DOHH2 (cell line): ENCODE data around the gene DPP7.

ENCODE experiments used
- H3F3A ChIP-seq: fragments of 200-600 bp; sonication (generic), shearing (Covaris generic); 2 replicates; pipeline ENCODE4 v1.6.0; 2016; ENCODE audit warnings: antibody characterized with exemption, mild to moderate bottlenecking; ENCODE audit not compliant: control insufficient read depth, insufficient read depth
- H3K27ac ChIP-seq: fragments of 200-600 bp; sonication (generic); 2 replicates; pipeline ENCODE4 v1.5.1; 2014; ENCODE audit warnings: low read depth, mild to moderate bottlenecking, low read length, moderate library complexity
- H3K27me3 ChIP-seq: fragments of 200-600 bp; sonication (generic); 2 replicates; pipeline ENCODE4 v1.6.1; 2014; ENCODE audit warnings: mild to moderate bottlenecking, low read length, mixed read lengths; ENCODE audit not compliant: control insufficient read depth
- H3K36me3 ChIP-seq: fragments of 200-600 bp; sonication (generic); 2 replicates; pipeline ENCODE4 v1.6.1; 2014; ENCODE audit warnings: mild to moderate bottlenecking, low read length, moderate library complexity, mixed read lengths; ENCODE audit not compliant: control insufficient read depth
- H3K4me1 ChIP-seq: fragments of 200-600 bp; sonication (generic); 2 replicates; pipeline ENCODE4 v1.6.1; 2014; ENCODE audit warnings: mild to moderate bottlenecking, low read length, mixed read lengths; ENCODE audit not compliant: control insufficient read depth
- H3K4me2 ChIP-seq: fragments of 200-600 bp; sonication (generic); 2 replicates; pipeline ENCODE4 v1.6.0; 2014; ENCODE audit warnings: mild to moderate bottlenecking, low read length, moderate library complexity
- H3K4me3 ChIP-seq: fragments of 200-600 bp; sonication (generic); 2 replicates; pipeline ENCODE4 v1.5.1; 2014; ENCODE audit warnings: mild to moderate bottlenecking, low read length, mixed read lengths
- H3K79me2 ChIP-seq: fragments of 200-600 bp; sonication (generic); 2 replicates; pipeline ENCODE4 v1.6.1; 2014; ENCODE audit warnings: mild to moderate bottlenecking, low read length, mixed read lengths; ENCODE audit not compliant: control insufficient read depth
- H3K9me2 ChIP-seq: fragments of 200-600 bp; sonication (generic); replicated peaks from 2 replicates; pipeline ENCODE4 v1.6.1; 2014; ENCODE audit warnings: mild to moderate bottlenecking, low read length, mixed read lengths; ENCODE audit not compliant: control insufficient read depth
- H3K9me3 ChIP-seq: fragments of 200-600 bp; sonication (generic); 2 replicates; pipeline ENCODE4 v1.6.1; 2014; ENCODE audit warnings: antibody characterized with exemption, low read length, mixed read lengths; ENCODE audit not compliant: control insufficient read depth, insufficient read depth
- H4K20me1 ChIP-seq: fragments of 200-600 bp; sonication (generic); 2 replicates; pipeline ENCODE4 v1.6.0; 2014; ENCODE audit warnings: low read depth, mild to moderate bottlenecking, antibody characterized with exemption, low read length, moderate library complexity; ENCODE audit not compliant: control insufficient read depth, insufficient read depth
- EZH2phosphoT487 ChIP-seq: fragments of 200-600 bp; sonication (generic); IDR thresholded peaks from 2 replicates; pipeline ENCODE4 v1.6.1; 2017; ENCODE audit warnings: borderline replicate concordance, mild to moderate bottlenecking, antibody characterized with exemption, low read length, moderate library complexity, mixed read lengths
- TF ChIP-seq, protein P1 (sequence below): fragments of 200-600 bp; sonication (generic); IDR thresholded peaks from one replicate; pipeline ENCODE4 v1.5.1; 2014; ENCODE audit warnings: antibody characterized with exemption, mild to moderate bottlenecking, low read depth, low read length; ENCODE audit not compliant: poor library complexity, severe bottlenecking

DPP7 gene

DNA sequence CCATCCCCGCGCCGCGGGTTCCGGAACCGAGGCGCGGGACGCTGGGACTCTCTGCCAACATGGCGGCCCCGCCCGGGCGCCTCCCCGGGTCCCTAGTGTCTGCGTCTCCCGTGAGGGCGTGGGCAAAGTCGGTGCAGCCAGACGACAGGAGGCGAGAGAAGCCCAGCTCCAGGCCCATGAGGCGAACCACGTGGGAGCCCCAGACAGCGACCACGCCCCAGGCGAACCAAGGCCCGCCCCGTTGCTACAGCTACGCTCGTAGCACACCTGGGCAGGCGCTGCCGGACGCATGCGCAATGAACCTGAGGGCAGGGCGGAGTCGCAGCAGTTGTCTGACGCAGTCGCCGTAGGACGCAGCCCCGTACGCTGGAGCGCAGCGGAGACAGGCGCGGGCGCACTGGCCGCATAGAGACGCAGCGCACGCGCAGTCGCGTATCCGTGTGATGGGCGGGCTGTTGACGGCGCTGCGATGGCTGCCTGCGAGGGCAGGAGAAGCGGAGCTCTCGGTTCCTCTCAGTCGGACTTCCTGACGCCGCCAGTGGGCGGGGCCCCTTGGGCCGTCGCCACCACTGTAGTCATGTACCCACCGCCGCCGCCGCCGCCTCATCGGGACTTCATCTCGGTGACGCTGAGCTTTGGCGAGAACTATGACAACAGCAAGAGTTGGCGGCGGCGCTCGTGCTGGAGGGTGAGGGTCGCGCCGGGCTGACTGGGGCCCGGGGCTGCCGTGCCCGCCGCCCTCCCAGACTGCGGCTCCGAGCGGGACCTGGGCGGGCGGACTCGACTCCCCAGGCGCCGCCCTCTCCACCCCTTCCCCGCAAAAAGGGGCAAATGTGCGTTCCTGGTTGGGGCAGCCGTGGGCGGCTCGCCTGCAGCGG lies 27.8 kb downstream of the DPP7 start, which contains the start of gene MAN1B1:
Gene MAN1B1, plus strand, starts transcription at position 455 of the 878 bp plus-strand sequence. Its CDS starts 15 bp downstream, at position 470.
- H3K9me3 ChIP-seq = no peaks in the 10 kb centered on the region
- no peaks in the 10 kb centered on the region for H3K27me3 ChIP-seq
- peak within 1 kb of the TSS; percentile 93 for H3K4me3 ChIP-seq
- H3K79me2 ChIP-seq = peaks cover 17% of the 10 kb centered on the region
- H3K4me2 ChIP-seq = peak within 1 kb of the TSS; percentile 99
- peaks cover 29% of the 10 kb centered on the region for H3K36me3 ChIP-seq
- H4K20me1 ChIP-seq = no peaks in the 10 kb centered on the region
- peaks cover 22% of the 10 kb centered on the region for H3K4me1 ChIP-seq
- peaks cover 3% of the 10 kb centered on the region; the same call in 1 of the 2 replicates for H3F3A ChIP-seq
- TF ChIP-seq EZH2phosphoT487 = no peak
- TF ChIP-seq, protein P1, sequence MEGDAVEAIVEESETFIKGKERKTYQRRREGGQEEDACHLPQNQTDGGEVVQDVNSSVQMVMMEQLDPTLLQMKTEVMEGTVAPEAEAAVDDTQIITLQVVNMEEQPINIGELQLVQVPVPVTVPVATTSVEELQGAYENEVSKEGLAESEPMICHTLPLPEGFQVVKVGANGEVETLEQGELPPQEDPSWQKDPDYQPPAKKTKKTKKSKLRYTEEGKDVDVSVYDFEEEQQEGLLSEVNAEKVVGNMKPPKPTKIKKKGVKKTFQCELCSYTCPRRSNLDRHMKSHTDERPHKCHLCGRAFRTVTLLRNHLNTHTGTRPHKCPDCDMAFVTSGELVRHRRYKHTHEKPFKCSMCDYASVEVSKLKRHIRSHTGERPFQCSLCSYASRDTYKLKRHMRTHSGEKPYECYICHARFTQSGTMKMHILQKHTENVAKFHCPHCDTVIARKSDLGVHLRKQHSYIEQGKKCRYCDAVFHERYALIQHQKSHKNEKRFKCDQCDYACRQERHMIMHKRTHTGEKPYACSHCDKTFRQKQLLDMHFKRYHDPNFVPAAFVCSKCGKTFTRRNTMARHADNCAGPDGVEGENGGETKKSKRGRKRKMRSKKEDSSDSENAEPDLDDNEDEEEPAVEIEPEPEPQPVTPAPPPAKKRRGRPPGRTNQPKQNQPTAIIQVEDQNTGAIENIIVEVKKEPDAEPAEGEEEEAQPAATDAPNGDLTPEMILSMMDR = no peak
- H3K27ac ChIP-seq = peak within 1 kb of the TSS; percentile 58
- H3K9me2 ChIP-seq = no peaks in the 10 kb centered on the region

DNA sequence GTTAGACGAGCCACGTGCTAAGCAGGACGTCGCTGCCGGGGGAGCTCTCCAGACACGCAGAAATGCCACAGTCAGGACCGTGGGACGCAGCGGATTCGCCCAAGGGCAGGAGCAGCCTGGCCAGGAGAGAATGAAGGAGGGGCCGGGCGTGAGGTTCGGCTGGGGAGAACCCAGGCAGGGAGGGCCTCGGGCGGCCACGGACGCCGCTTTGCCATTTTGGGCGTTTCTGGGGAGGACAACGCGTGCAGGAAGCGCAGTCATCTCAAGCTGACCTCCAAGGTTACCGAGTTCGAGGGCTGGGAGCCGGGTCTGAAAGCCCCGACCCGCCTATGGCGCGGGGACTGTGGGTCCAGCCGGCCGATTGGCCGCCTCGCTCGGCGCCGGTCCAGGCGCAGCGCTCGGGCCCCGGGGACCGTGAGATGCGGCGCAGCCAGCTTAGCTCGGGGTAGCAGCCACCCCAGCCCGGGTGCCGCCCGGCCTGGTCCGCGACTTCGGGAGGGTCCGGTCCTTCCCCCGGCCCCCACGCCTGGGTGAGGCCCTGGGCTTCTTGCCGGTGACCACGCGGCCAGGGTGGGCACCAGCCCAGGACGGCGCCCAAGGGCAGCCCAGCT lies 28.5 kb downstream of the DPP7 start:
- Histone ChIP-seq H3K4me2 (peak overlapping the region; percentile 99), H3K4me3 (peak overlapping the region; percentile 82), H3K9me2 (no peaks in the 10 kb centered on the region), H3K4me1 (peaks cover 22% of the 10 kb centered on the region), H3K9me3 (no peaks in the 10 kb centered on the region), H3K79me2 (peaks cover 17% of the 10 kb centered on the region), H3K36me3 (peaks cover 31% of the 10 kb centered on the region), H3K27me3 (no peaks in the 10 kb centered on the region), H3K27ac (peak overlapping the region; percentile 57), H4K20me1 (no peaks in the 10 kb centered on the region), H3F3A (peaks cover 3% of the 10 kb centered on the region; the same call in 1 of the 2 replicates)
- TF ChIP-seq, protein P1 = no peak
- TF ChIP-seq EZH2phosphoT487 = no peak

- Histone ChIP-seq H3K36me3 (peaks cover 39% of the 10 kb centered on the region), H4K20me1 (no peaks in the 10 kb centered on the region), H3K9me2 (no peaks in the 10 kb centered on the region), H3K27ac (no peak overlapping the region), H3K27me3 (no peaks in the 10 kb centered on the region), H3K4me3 (no peak overlapping the region), H3K9me3 (no peaks in the 10 kb centered on the region), H3K4me2 (no peak overlapping the region), H3F3A (peaks cover 3% of the 10 kb centered on the region; the same call in 1 of the 2 replicates), H3K79me2 (peaks cover 17% of the 10 kb centered on the region), H3K4me1 (peaks cover 22% of the 10 kb centered on the region)
- no peak for TF ChIP-seq EZH2phosphoT487
- TF ChIP-seq, protein P1 = no peak
Observed at GRCh38 chr9:137084526-137084925, 30.0 kb downstream of the DPP7 start.
